Measurements from ENCODE around the gene VPS51.
"Not testable (repeated sequence)": the region's sequence is repeated elsewhere in the genome, so short reads cannot be mapped to it uniquely, and the experiment has no call there.

Gene VPS51

DNA sequence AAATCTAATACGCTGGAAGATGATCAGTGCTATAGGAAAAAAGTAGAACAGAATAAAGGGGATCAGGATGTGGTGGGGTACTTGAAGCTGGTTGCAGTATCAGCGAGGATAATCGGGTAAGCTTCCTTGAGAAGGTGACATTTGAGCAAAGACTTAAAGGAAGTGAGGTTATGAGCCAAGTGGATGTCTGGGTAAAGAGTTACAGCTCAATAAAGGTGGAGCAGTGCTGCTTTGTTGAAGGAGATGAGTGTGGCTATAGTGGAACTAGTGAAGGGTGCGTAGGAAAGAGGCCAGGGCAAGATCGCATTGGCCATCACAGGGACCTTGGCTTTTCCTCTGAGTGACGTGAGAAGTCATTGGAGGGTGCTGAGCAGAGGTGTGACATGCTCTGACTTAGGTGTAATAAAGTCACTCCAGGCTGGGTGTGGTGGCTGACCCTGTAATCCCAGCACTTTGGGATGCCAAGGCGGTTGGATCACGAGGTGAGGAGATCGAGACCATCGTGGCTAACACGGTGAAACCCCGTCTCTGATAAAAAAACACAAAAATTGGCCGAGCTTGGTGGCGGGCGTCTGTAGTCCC is 40.6 kb downstream of the VPS51 start:
- DNase-seq, result no peak

DNA sequence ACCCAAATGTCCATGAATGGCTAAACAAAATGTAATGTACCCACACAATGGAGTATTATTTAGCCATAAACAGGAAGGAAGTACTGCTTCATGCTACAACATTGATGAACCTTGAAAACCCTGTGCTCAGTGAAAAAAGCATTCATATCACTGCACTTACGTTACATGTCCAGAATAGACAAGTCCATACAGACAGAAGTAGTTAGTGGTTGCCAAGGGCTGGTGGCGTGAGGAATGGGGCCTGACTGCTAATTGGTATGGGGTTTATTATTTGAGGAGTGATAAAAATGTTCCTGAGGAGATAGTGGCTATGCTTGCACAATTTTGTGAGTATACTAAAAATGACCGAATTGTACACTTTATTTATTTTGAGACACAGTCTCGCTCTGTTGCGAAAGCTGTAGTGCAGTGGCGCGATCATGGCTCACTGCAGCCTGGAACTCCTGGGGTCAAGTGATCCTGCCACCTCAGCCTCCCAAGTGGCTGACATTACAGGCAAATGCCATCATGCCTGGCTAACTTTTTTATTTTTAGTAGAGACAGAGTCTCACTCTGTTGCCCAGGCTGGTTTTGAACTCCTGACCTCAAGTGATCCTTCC is 46.0 kb downstream of the VPS51 start:
- no peak for DNase-seq

DNA sequence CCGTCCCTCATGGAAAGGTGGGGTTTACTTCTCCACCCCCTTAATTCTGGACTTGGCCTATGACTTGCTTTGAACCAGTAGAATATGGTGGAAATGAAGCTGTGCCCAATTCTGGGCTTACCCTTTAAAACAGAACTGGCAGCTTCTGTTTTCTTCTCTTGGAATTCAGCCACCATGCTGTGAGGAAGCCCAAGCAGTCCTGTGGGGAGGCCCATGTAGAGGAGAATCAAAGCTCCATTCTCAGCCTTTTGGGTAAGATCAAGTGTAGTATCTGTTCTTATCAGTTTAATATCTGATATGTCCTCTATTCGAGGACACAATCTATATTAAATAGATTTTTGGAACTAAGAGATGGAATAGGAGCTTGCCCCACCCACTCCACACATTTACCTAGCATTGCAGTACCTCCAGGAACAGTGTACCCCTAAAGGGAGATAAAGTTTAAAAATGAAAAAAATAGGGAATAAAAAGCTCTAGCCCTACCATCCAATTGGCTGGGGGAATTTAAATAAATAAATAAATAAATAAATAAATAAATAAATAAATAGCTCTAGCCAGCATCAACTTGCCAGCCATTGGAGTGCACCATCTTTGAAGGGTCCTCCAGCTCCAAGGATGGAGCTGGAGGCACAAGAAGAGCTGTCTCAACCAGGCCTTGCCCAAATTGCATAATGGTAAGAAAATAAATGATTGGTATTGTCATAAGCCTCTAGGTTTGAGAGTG is 51.5 kb downstream of the VPS51 start:
- no peak for DNase-seq

DNA sequence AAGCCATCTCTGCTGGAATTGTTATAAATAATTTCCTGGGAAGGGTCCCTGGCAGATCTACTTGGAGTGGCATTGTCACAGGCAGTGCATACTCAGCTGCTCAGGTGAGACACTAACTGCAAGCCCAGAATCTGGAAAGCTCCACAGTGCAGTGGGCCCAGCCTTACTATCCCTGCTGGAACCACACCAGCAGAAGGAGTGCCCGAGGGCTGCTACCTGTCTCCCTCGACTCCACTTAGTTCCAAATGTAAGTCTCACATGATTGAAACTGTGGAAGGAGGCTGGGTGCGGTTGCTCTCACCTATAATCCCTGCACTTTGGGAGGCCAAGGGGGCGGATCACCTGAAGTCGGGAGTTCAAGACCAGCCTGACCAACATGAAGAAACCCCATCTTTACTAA is 52.6 kb downstream of the VPS51 start:
- no peak for DNase-seq

DNA sequence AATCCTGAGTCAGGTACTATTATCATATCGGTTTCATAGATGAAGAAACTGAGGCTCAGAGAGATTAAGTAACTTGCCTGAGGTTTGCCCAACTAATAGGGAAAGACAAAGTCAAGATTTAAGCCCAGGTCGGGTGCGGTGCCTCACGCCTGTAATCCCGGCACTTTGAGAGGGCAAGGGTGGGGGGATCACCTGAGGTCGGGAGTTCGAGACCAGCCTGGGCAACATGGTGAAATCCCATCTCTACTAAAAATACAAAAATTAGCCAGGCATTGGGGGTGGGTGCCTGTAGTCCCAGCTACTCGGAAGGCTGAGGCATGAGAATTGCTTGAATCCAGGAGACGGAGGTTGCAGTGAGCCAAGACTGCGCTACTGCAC is 54.1 kb downstream of the VPS51 start:
- DNase-seq, result not testable (repeated sequence)

DNA sequence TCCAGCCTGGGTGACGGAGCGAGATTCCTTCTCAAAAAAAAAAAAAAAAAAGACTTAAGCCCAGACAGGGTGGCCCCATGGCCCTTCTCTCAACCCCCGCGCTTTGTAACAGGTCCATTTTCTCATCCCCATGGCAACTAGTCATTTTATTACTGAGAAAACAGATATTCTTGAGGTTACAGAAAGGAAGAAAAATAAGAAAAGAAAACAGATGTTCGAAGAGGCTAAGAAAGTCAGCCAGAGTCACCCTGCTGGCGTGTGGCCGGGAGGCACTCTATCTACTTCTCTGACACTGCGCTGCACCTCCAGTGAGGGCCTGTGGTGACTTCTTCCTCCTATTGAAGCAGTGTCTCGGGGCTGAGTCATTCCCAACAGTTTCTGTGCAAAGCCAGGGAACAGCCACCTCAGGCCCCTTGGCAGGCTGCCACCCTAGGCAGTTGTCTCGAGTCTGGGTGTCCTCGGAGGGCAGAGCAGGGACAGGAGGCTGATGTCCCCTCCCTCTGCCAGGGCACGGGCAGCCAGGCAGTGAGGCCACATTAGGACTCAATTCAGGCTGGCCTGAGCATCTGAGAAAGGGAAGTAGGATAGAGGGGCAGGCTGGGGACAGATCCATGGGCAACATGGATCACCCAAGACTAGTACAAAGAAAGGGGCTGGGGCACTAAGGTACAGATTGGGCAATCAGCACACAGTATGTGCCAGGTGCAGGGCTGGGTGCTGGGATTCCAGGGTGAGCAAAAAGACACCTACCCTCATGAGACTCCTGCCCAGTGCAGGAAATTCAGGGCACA is 54.7 kb downstream of the VPS51 start:
- no peak for DNase-seq

DNA sequence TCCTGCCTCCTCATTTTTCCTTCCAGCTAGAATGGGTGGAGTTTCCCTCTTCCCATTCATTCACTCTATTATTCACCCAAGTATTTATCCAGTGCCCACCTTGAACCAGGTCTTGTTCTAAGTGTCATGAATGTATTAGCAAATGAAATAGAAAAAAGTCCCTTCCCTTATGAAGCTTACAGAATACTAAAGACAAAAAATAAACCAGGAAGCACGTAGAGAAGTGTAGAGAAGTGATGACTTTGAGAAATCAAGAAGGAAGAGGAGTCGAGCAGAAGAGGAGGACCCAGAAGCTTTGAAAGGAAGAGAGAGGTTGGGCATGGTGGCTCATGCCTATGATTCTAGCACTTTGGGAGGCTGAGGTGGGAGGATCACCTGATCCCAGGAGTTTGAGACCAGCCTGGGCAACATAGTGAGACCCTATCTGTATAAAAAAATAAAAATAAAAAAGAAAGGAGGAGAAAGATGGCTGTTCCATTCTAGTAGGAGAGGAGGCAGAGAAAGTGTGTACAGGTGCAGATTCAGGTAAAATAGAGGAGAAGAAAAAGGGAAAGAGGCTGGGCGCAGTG is 55.4 kb downstream of the VPS51 start:
- DNase-seq, result no peak

DNA sequence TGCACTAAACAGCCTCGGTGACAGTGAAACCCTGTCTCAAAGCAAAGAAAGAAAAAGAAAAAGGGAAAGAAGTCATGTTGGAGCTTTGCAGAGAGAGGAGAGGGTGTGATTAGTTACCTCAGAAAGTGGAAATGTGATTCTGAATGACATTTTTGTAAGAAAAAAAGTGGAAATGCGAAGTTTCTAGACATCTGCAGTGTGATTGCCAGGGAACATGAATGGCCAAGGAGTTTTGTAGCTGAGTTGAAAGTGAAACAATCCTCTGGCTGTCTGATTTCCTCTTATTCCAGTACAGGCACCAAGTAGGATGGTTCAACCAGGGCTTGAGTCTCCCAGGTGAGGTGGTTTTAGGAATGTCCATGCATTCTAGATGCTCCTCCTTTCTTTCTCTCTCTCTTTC is 56.1 kb downstream of the VPS51 start:
- no peak for DNase-seq

DNA sequence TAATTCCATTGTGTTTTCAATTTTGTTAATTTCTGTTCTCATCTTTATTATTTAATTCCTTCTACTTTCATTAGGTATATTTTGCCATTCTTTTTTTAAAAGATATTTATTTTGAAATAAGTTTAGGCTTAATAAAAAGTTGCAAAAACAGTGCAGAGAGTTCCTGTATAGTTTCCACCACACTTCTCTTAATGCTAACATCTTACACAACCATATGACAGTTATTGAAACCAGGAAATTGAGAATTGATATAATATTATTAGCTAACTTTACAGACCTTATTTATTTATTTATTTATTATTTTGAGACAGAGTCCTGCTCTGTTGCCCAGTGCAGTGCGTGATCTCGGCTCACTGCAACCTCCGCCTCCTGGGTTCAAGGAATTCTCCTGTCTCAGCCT is 60.2 kb downstream of the VPS51 start:
- no peak for DNase-seq

DNA sequence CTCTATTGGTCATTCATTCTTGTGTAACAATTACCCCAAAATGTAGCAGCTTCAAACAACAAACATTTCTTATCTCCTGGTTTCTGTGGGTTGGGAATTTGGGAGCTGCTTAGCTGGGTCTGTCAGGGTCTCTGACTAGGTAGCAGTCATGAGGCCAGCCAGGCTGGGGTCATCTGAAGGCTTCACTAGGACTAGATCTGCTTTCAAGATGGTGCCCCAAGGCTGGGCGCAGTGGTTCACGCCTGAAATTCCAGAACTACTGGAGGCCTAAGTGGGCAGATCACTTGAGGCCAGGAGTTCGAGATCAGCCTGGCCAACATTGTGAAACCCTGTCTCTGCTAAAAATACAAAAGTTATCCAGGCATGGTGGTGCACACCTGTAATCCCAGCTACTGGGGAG is 60.9 kb downstream of the VPS51 start:
- no peak for DNase-seq

DNA sequence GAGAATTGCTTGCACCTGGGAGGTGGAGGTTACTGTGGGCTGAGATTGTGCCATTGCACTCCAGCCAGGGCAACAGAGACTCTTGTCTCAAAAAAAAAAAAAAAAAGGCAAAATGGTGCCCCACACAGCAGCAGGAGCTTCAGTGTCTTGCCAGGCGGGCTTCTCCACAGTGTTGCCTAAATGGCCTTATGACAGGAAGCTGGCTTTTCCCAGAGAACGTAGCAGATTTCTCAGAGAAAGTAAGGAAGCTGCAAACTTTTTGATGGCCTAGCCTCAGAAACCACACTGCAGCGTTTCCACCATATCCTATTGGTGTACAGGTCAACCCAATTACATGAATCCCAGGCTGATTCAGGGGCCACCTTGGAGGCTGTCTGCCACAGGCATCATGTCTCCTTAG is 61.3 kb downstream of the VPS51 start:
- DNase-seq, result no peak

DNA sequence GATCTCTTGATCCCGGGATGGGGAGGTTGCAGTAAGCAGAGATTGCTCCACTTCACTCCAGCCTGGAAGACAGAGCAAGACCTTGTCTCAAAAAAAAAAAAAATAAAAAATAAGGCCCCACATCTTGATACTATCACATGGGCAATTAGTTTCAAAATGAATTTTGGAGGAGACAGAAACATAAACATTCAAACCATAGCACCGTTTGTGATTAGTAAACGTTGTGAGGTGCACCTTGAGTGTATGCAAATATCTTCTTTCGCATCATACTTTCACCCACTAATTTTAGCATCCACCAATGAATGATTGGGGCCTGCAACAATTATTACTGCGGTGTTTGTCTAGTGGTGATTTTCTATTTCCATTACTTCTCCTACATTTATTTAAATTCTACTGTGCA is 63.0 kb downstream of the VPS51 start:
- DNase-seq, result no peak

DNA sequence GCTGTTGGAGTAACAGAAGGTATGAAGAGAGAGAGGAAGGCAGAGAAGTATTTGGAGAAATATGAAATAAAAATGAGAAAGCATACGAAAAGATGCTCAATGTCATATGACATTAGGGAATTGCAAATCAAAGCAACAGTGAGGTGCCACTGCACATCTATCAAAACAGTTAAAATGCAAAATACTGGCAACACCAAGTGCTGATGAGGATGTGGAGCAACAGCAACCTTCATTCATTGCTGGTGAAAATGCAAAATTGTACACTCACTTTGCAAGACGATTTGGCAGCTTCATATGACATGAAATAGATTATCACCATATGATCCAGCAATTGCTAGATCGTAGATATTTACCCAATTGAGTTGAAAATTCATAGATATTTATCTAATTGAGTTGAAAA is 64.6 kb downstream of the VPS51 start:
- DNase-seq, result no peak
